ENCODE data around the gene BPIFB4. TPM values are rescaled to one million over a fixed set of nuclear protein-coding genes. Genes with fewer than 3 reads are reported as not detected.

The BPIFB4 gene
- total and polyA plus RNA-seq, 9 of the 15 experiments (the other 6 are each of a cell fraction or from before 2014, with no cell fraction given) = not detected

GRCh38 chr20:33111306-33111705 is 31.9 kb downstream of the BPIFB4 start (continued):
- TF ChIP-seq DACH1 (IDR thresholded peaks at IDR 0.05; ENCODE audit: partially characterized antibody) (no peak), BHLHE40 (IDR thresholded peaks at IDR 0.05; ENCODE audit: low read length) (no peak), ZNF24 (IDR thresholded peaks at IDR 0.05) (no peak), GATAD2B (IDR thresholded peaks at IDR 0.05; ENCODE audit: borderline replicate concordance) (no peak), TRIM25 (IDR thresholded peaks at IDR 0.05; ENCODE audit: borderline replicate concordance) (no peak), ZBTB17 (CRISPR knock-in tag; IDR thresholded peaks at IDR 0.05) (no peak), SETDB1 (IDR thresholded peaks at IDR 0.05; ENCODE audit: low read length) (no peak), WHSC1 (IDR thresholded peaks at IDR 0.05; ENCODE audit: low read length) (no peak), ZBTB9 (CRISPR knock-in tag; IDR thresholded peaks at IDR 0.05) (no peak), ADNP (tag; IDR thresholded peaks at IDR 0.05) (no peak)

Measured in K562 (cell line).